GM21737 (cell line): ENCODE data around the gene CA4.

Experiments used
- ATAC-seq: cut with Tn5 transposase; IDR thresholded peaks from one replicate; pipeline ENCODE4 v1.9.1; 2021; ENCODE audit warnings: mild to moderate bottlenecking, moderate library complexity; ENCODE audit not compliant: unreplicated experiment

CA4 gene

GRCh38 chr17:60154616-60155426 lies 5.0 kb downstream of the CA4 start:
- no peak for ATAC-seq

GRCh38 chr17:60155427-60155814 lies 5.6 kb downstream of the CA4 start:
- ATAC-seq, result no peak

GRCh38 chr17:60155815-60156214 lies 6.0 kb downstream of the CA4 start:
- no peak for ATAC-seq

- no peak for ATAC-seq
Observed at GRCh38 chr17:60156746-60157145, 7.0 kb downstream of the CA4 start.

GRCh38 chr17:60157487-60158040 lies 7.8 kb downstream of the CA4 start:
- no peak for ATAC-seq

- no peak for ATAC-seq
Observed at GRCh38 chr17:60158751-60159478, 9.1 kb downstream of the CA4 start.

GRCh38 chr17:60159479-60159866 lies 9.7 kb downstream of the CA4 start:
- no peak for ATAC-seq

GRCh38 chr17:60160829-60161501 lies 11.2 kb downstream of the CA4 start:
- no peak for ATAC-seq

- no peak for ATAC-seq
Observed at GRCh38 chr17:60161598-60162330, 12.0 kb downstream of the CA4 start.

GRCh38 chr17:60163108-60163784 lies 13.5 kb downstream of the CA4 start:
- ATAC-seq, result no peak

- no peak for ATAC-seq
Observed at GRCh38 chr17:60164164-60164563, 14.4 kb downstream of the CA4 start.

- ATAC-seq, result no peak
Observed at GRCh38 chr17:60164697-60165096, 14.9 kb downstream of the CA4 start.

- ATAC-seq, result no peak
Observed at GRCh38 chr17:60165223-60165622, 15.4 kb downstream of the CA4 start.

GRCh38 chr17:60165971-60166370 lies 16.2 kb downstream of the CA4 start:
- ATAC-seq, result no peak

- no peak for ATAC-seq
Observed at GRCh38 chr17:60167065-60167741, 17.4 kb downstream of the CA4 start.

- no peak for ATAC-seq
Observed at GRCh38 chr17:60168654-60169053, 18.9 kb downstream of the CA4 start.

- no peak for ATAC-seq
Observed at GRCh38 chr17:60169921-60170817, 20.4 kb downstream of the CA4 start.

GRCh38 chr17:60170835-60171752 lies 21.3 kb downstream of the CA4 start:
- no peak for ATAC-seq
